ENCODE results near the gene MYO1G.

Gene MYO1G

GRCh38 chr7:44973610-44974401, 5.0 kb downstream of the MYO1G start:
- no peaks in the 10 kb centered on the region for H3K9me3 ChIP-seq (ENCODE audit: control insufficient read depth, low read length)
- H3K79me2 ChIP-seq, result no peaks in the 10 kb centered on the region
- H3K4me2 ChIP-seq (ENCODE audit: low read length), result no peak overlapping the region
- H3K27me3 ChIP-seq (ENCODE audit: control insufficient read depth, insufficient read depth, low read length), result no peaks in the 10 kb centered on the region
- H3K4me3 ChIP-seq (ENCODE audit: low read depth, low read length), result no peak overlapping the region
- H3K9ac ChIP-seq, result no peak overlapping the region
- no peak overlapping the region for H2AFZ ChIP-seq
- TF ChIP-seq, protein P1, sequence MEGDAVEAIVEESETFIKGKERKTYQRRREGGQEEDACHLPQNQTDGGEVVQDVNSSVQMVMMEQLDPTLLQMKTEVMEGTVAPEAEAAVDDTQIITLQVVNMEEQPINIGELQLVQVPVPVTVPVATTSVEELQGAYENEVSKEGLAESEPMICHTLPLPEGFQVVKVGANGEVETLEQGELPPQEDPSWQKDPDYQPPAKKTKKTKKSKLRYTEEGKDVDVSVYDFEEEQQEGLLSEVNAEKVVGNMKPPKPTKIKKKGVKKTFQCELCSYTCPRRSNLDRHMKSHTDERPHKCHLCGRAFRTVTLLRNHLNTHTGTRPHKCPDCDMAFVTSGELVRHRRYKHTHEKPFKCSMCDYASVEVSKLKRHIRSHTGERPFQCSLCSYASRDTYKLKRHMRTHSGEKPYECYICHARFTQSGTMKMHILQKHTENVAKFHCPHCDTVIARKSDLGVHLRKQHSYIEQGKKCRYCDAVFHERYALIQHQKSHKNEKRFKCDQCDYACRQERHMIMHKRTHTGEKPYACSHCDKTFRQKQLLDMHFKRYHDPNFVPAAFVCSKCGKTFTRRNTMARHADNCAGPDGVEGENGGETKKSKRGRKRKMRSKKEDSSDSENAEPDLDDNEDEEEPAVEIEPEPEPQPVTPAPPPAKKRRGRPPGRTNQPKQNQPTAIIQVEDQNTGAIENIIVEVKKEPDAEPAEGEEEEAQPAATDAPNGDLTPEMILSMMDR (IDR thresholded peaks at IDR 0.05), result peak; percentile 49
- H3K27ac ChIP-seq, result no peak overlapping the region
- H3K4me1 ChIP-seq, result no peaks in the 10 kb centered on the region
- H3K36me3 ChIP-seq (ENCODE audit: control insufficient read depth, insufficient read depth, low read length), result no peaks in the 10 kb centered on the region

- Histone ChIP-seq H2AFZ (no peak overlapping the region), H3K36me3 (ENCODE audit: control insufficient read depth, insufficient read depth, low read length) (no peaks in the 10 kb centered on the region), H3K27me3 (ENCODE audit: control insufficient read depth, insufficient read depth, low read length) (no peaks in the 10 kb centered on the region), H3K4me1 (no peaks in the 10 kb centered on the region), H3K4me3 (ENCODE audit: low read depth, low read length) (no peak overlapping the region), H3K79me2 (no peaks in the 10 kb centered on the region), H3K27ac (no peak overlapping the region), H3K9ac (no peak overlapping the region), H3K4me2 (ENCODE audit: low read length) (no peak overlapping the region), H3K9me3 (ENCODE audit: control insufficient read depth, low read length) (no peaks in the 10 kb centered on the region)
- TF ChIP-seq, protein P1 (IDR thresholded peaks at IDR 0.05), result no peak
These were observed 6.3 kb downstream of the MYO1G start for GRCh38 chr7:44972562-44972961.

DNA sequence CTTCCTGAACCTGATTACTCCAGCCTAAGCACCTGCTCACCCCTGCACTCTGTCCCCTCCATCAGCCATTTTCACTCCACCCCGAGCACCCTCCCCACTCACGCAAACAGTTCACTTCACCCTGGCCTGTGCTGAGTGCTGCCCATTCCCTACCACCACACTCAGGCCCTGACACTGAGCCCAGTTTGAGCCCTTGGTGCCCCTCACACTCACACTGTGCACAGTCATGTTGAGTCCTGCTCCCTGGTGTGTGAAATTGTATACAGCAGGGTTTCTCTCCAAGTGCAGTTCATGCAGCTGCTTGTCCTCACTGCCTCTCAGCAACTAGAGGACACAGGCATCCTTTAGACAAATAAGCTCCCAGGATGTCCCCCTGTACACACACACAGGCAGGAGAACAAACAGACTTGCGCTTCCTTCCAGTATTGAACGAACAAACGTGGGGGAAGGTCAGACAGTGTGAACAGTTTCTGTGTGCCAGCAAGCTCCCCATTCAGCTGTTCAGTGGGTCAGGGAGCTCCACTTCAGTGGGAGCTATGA, 6.8 kb downstream of the MYO1G start:
- Histone ChIP-seq H3K4me1 (no peaks in the 10 kb centered on the region), H3K4me2 (ENCODE audit: low read length) (no peak overlapping the region), H3K9me3 (ENCODE audit: control insufficient read depth, low read length) (no peaks in the 10 kb centered on the region), H3K27me3 (ENCODE audit: control insufficient read depth, insufficient read depth, low read length) (no peaks in the 10 kb centered on the region), H3K27ac (no peak overlapping the region), H3K36me3 (ENCODE audit: control insufficient read depth, insufficient read depth, low read length) (no peaks in the 10 kb centered on the region), H3K9ac (no peak overlapping the region), H3K4me3 (ENCODE audit: low read depth, low read length) (no peak overlapping the region), H2AFZ (no peak overlapping the region), H3K79me2 (no peaks in the 10 kb centered on the region)
- TF ChIP-seq, protein P1 (IDR thresholded peaks at IDR 0.05), result no peak

- no peaks in the 10 kb centered on the region for H3K79me2 ChIP-seq
- H3K4me2 ChIP-seq (ENCODE audit: low read length), result no peak overlapping the region
- TF ChIP-seq, protein P1 (IDR thresholded peaks at IDR 0.05), result no peak
- H3K9me3 ChIP-seq (ENCODE audit: control insufficient read depth, low read length), result no peaks in the 10 kb centered on the region
- H3K27me3 ChIP-seq (ENCODE audit: control insufficient read depth, insufficient read depth, low read length), result no peaks in the 10 kb centered on the region
- H3K27ac ChIP-seq, result no peak overlapping the region
- H3K4me1 ChIP-seq, result no peaks in the 10 kb centered on the region
- no peaks in the 10 kb centered on the region for H3K36me3 ChIP-seq (ENCODE audit: control insufficient read depth, insufficient read depth, low read length)
- no peak overlapping the region for H3K4me3 ChIP-seq (ENCODE audit: low read depth, low read length)
- H3K9ac ChIP-seq, result no peak overlapping the region
- H2AFZ ChIP-seq, result no peak overlapping the region
These were observed 7.5 kb downstream of the MYO1G start for GRCh38 chr7:44971188-44971901.

Measured in parathyroid adenoma (tissue), 2 donors.